Left ventricle myocardium inferior (tissue), 1 donor: ENCODE data around the gene ZNF691. TPM values are rescaled to one million over a fixed set of nuclear protein-coding genes. Genes with fewer than 3 reads are reported as not detected.

Source experiments
- DNase-seq: peaks from one replicate; pipeline ENCODE4 v3.0.0-alpha.2; 2020
- H3K27ac ChIP-seq: fragments of 200-600 bp; replicated peaks from 2 replicates; pipeline ENCODE4 v1.8.0; 2021
- H3K27me3 ChIP-seq: fragments of 200-600 bp; 2 replicates; pipeline ENCODE4 v1.8.0; 2021; ENCODE audit warnings: low read depth
- H3K36me3 ChIP-seq: fragments of 200-600 bp; 2 replicates; pipeline ENCODE4 v1.8.0; 2021
- H3K4me1 ChIP-seq: fragments of 200-600 bp; 2 replicates; pipeline ENCODE4 v1.8.0; 2021
- H3K4me3 ChIP-seq: fragments of 200-600 bp; 2 replicates; pipeline ENCODE4 v1.8.0; 2021; ENCODE audit warnings: mild to moderate bottlenecking, moderate library complexity
- H3K9me3 ChIP-seq: fragments of 200-600 bp; replicated peaks from 2 replicates; pipeline ENCODE4 v1.8.0; 2021
- intact Hi-C: fragments of 100-400 bp; cut with micrococcal nuclease; formaldehyde crosslinking; loops from one replicate; pipeline ENCODE4 v1.11.0; 2022
- total RNA-seq: library from RNA; stranded (reverse); fragmentation: NEBNext Ultra II Directional; extraction: Animal tissue kit (Norgen Biotek cat#: 25700); gene quantifications from one replicate; pipeline ENCODE4 v1.2.1, GENCODE V29; 2021
- TF ChIP-seq, protein P1 (sequence below): fragments of 200-600 bp; IDR thresholded peaks from 2 replicates; pipeline ENCODE4 v1.8.0; 2021; ENCODE audit warnings: antibody characterized with exemption, mild to moderate bottlenecking, borderline replicate concordance
- donor health status: DM: no; HTN: yes; CAD: no; lungs with severe emphysema.

ZNF691 gene
- total RNA-seq, 1 donor from 2014 or later = 8.9 TPM

DNA sequence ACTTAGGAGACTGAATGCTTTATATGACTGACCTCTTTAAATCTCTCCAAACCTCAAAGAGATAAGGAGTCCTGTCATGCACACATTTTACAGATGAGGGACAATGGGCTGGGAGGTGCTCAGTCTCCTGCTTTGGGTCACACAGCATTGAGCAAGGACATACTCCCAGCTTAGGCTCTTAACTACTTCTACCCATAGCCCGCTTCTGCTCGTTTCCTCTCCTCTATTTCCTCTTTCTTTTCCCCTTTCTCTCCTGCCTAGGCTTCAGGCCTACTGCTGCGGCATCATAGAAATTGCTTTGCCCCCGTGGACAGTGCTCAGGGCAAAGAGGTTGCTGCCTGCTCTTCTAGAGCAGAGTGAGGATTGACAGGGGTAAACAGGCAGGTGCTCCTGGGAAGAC, 12.4 kb upstream of the ZNF691 start:
- Histone ChIP-seq H3K27me3 (no peaks in the 10 kb centered on the region), H3K9me3 (no peaks in the 10 kb centered on the region), H3K4me1 (no peaks in the 10 kb centered on the region), H3K4me3 (no peak overlapping the region), H3K36me3 (peaks cover 20% of the 10 kb centered on the region), H3K27ac (no peak overlapping the region)
- no peak for DNase-seq
- intact Hi-C loops = no loop called here
- TF ChIP-seq, protein P1, sequence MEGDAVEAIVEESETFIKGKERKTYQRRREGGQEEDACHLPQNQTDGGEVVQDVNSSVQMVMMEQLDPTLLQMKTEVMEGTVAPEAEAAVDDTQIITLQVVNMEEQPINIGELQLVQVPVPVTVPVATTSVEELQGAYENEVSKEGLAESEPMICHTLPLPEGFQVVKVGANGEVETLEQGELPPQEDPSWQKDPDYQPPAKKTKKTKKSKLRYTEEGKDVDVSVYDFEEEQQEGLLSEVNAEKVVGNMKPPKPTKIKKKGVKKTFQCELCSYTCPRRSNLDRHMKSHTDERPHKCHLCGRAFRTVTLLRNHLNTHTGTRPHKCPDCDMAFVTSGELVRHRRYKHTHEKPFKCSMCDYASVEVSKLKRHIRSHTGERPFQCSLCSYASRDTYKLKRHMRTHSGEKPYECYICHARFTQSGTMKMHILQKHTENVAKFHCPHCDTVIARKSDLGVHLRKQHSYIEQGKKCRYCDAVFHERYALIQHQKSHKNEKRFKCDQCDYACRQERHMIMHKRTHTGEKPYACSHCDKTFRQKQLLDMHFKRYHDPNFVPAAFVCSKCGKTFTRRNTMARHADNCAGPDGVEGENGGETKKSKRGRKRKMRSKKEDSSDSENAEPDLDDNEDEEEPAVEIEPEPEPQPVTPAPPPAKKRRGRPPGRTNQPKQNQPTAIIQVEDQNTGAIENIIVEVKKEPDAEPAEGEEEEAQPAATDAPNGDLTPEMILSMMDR = no peak

DNA sequence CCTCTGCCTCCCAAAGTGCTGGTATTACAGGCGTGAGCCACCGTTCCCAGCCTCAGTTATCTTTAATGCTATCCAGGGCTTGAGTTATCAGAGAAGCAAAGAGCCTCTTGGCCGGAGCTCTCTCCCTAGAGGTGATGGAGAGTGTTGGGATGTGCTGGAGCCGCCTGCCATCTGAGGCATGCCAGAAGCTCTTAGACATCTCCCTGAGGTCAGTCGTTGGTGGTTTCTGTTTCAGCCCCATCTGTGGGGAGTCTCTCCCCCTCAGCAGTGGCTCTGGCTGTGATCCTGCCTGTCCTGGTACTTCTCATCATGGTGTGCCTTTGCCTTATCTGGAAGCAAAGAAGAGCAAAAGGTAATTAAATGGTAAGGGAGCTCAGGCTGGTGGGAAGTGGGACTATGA, 11.6 kb upstream of the ZNF691 start:
- Histone ChIP-seq H3K36me3 (peaks cover 20% of the 10 kb centered on the region), H3K9me3 (no peaks in the 10 kb centered on the region), H3K4me3 (no peak overlapping the region), H3K27me3 (no peaks in the 10 kb centered on the region), H3K27ac (no peak overlapping the region), H3K4me1 (no peaks in the 10 kb centered on the region)
- TF ChIP-seq, protein P1 = no peak
- no peak for DNase-seq
- intact Hi-C loops = no loop called here

DNA sequence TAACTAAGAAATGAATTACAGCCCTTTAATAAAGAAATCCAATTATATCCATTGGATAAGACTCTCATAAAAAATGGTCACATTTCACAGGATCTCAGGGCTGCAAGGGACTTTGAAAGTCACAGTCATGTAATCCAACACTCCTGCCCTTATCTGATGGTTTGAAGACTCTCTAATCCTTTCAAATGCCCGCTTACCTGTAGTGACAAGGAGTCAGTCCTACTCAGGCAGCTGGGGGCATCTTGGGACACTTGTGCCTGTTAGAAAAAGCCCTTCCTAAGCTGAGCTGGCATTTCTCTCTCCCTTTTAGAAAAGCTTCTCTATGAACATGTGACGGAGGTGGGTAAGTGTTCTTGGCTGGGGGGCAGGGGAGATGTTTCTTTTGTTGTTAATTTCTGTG, 11.0 kb upstream of the ZNF691 start:
- H3K4me3 ChIP-seq = no peak overlapping the region
- no peak for DNase-seq
- peaks cover 14% of the 10 kb centered on the region for H3K36me3 ChIP-seq
- TF ChIP-seq, protein P1 = no peak
- intact Hi-C loops = no loop called here
- no peaks in the 10 kb centered on the region for H3K4me1 ChIP-seq
- no peak overlapping the region for H3K27ac ChIP-seq
- no peaks in the 10 kb centered on the region for H3K27me3 ChIP-seq
- H3K9me3 ChIP-seq = no peaks in the 10 kb centered on the region

DNA sequence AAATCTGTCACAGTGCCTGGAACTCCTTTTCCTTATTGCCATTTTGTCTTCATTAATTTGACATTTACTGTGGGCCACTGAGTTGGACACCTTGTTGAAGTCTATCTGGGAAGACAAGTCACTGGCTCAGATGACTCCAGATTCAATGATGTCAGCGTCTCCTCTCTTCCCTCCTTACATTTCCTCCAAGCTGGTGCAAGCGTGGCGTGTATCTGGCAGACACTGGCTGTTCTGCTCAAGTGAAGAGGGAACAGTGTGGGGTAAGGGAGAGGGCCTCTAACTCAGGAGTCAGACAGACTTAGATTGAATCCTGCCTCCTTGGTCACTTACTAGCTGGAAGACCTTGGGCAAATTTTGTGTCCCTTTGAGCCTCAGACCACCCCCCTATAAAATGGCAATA, 8.7 kb upstream of the ZNF691 start:
- Histone ChIP-seq H3K9me3 (no peaks in the 10 kb centered on the region), H3K36me3 (peaks cover 11% of the 10 kb centered on the region), H3K4me3 (no peak overlapping the region), H3K27me3 (no peaks in the 10 kb centered on the region), H3K4me1 (peaks cover 6% of the 10 kb centered on the region), H3K27ac (no peak overlapping the region)
- no peak for DNase-seq
- intact Hi-C loops = no loop called here
- TF ChIP-seq, protein P1 = no peak

DNA sequence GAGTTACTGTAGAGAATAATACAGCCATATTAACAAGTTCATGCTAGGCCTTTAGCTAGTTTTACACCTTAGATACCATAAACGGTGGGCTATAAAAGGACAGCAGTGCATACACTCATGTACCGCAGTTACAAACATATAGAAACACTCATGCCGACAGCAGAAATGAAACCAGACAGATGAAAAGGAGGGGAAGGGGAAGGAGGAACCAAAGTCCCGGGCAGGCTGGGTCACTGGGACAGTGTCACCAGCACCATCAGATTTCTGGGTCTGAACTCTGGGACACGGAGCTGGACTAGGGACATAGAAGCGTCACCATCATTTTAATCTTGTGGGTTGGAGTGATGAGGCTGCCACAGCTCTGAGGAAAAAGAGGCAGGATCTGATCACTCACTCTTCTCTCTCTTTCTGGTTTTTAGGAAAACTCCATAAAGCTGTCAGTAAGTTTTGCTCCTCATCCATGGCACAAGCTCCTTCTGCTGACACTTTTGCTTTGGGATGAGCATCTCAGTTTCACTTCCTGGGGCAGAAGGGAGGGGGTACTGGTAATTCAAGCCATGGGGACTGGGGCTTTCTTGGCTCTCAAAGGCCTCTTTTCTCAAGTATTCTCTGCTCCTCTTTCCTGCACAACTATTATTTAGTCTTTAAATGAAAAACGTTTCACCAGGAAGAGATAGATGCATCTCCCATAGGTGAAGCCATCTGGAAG, 7.8 kb upstream of the ZNF691 start:
- TF ChIP-seq, protein P1 = no peak
- Histone ChIP-seq H3K4me1 (peaks cover 6% of the 10 kb centered on the region), H3K4me3 (no peak overlapping the region), H3K27me3 (no peaks in the 10 kb centered on the region), H3K36me3 (peaks cover 15% of the 10 kb centered on the region), H3K27ac (no peak overlapping the region), H3K9me3 (no peaks in the 10 kb centered on the region)
- intact Hi-C loops = no loop called here
- DNase-seq = no peak
